NCI-H1105 (cell line): ENCODE results near the gene PCGF3.
"Not testable (repeated sequence)": the region's sequence is repeated elsewhere in the genome, so short reads cannot be mapped to it uniquely, and the experiment has no call there.

ENCODE experiments used
- DNase-seq: peaks from one replicate; lab custom pipeline; 2025; lab: John Stamatoyannopoulos, UW

Gene PCGF3

DNA sequence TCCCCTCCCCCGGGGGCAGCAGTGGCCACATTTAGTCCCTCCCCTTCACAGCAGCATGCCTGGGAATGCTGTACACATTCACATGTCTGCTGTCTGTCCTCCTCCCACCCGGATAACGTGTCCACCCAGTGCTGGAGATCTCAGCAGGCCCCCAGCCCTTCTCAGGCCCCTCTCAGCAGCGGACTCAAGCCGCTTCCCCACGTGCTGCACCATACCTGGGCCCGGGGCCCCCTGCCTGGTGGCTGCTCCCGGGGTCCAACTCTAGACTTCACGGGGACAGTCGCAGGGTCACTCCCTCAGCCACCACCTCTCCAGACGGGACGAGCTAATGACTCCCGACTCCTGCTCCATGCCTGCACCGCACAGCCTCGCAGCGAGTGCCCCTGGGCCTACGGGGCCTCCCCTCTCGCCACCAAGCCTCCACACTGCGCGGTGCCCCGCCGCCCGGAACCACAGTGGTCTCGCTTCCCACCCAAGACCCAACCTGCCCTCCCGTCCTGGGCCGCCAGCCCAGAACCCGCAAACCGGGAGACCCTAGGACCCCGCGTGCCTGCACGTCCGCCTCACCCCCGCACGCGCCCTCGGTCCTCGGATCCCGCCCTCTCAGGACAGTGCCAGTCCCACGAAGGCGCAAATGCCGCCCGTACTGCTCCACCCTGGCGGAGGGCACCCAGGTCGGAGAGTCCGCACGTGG, 1.3 kb upstream of the PCGF3 start:
- no peak for DNase-seq

DNA sequence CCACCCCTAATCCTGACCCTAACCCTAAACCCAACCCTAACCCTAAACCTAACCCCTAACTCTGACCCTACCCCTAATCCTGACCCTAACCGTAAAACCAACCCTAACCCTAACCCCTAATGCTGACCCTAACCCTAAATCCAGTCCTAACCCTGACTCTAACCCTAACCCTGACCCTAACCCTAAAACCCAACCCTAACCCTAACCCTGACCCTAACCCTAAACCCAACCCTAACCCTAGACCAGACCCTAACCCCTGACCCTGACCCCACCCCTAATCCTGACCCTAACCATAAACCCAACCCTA, 708 bp upstream of the PCGF3 start:
- no peak for DNase-seq

DNA sequence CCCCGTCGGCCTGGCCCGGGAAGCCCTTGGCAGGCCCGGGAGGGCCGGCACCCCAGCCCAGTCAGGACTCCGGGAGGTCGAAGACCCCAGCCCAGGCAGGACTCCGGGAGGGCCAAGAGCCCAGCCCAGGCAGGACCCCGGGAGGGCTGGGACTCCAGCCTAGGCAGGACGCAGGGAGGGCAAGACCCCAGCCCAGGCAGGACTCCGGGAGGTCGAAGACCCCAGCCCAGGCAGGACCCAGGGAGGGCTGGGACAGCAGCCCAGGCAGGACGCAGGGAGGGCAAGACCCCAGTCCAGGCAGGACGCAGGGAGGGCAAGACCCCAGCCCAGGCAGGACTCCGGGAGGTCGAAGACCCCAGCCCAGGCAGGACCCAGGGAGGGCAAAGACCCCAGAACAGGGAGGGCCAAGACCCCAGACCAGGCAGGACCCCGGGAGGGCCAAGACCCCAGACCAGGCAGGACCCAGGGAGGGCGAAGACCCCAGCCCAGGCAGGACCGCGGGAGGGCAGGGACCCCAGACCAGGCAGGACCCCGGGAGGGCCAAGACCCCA, 526 bp downstream of the PCGF3 start:
- DNase-seq = not testable (repeated sequence)

DNA sequence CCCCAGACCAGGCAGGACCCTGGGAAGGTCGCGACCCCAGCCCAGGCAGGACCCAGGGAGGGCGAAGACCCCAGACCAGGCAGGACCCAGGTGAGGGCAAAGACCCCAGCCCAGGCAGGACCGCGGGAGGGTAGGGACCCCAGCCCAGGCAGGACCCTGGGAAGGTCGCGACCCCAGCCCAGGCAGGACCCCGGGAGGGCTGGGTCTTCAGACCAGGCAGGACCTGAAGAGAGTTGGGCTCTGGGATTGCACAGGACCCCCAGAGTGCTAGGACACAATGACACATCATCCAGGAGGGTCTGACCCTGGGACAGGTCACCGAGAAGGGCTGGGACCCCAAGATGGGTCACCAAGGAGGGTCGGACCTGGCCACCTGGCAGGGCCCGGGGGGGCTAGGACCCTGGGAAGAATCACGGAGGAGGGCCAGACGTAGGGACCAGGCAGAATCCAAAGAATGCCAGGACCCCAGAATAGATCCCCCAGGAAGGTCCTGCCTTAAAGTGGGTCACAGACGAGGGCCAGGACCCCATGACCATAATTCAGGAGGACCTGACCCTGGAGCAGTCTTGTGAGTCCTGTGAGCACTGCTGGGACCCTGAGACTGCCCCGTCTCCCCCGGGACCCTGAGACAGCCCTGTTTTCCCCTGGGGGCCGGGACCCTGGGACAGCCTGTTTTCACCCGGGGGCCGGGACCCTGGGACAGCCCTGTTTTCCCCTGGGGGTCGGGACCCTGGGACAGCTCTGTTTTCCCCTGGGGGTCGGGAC, 1.4 kb downstream of the PCGF3 start:
- DNase-seq = no peak

DNA sequence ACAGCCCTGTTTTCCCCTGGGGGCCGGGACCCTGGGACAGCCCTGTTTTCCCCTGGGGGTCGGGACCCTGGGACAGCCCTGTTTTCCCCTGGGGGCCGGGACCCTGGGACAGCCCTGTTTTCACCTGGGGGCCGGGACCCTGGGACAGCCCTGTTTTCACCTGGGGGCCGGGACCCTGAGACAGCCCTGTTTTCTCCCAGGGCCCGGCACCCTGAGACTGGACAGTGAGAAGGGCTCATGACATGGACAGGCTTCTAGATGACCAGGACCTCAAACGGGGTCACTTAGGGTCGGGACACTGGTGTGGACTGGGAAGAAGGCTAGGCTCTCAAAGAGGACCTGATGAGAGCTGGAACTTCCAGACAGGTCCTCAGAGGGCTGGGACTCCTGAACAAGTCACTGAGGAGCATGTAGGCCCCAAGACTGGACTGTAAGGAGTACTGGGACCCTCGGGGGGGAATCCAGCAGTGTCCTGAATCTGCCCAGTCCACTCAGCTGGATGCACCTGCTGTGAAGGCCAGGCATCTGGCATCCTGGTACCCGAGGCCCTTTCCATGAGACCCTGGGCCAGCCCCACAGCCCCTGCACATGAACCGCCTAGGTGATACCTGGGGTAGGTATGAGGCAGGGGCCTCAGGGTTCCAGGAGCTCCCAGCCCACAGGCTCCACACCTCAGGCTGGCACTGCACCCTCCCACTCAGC, 2.4 kb downstream of the PCGF3 start:
- no peak for DNase-seq

DNA sequence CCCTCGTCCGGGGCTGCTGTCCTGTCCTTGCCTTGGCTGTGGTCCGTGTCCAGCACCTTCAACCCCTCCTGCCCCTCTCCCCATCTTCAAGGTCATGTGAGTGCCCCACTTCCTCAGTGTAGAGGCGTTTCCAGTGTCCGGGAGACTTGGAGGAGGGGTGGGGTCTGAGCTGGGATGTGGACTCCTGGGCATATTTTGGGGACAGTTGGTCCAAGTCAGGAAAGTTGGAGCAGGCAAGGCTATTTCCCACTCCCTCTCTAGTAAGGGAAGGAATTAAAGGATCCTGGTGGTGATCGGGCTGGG, 3.0 kb downstream of the PCGF3 start:
- DNase-seq = no peak

DNA sequence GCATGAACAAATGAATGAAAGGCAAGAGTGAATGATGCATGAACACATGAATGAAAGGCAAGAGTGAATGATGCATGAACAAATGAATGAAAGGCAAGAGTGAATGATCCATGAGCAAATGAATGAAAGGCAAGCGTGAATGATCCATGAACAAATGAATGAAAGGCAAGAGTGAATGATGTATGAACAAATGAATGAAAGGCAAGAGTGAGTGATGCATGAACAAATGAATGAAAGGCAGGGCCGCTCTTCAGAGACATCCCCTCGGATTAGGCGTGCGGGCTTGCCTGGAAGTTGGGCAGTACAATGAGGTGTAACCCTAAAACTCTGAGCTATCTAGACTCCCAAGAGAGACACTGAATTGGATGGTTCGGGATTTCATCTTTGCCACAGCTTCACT, 3.7 kb downstream of the PCGF3 start:
- no peak for DNase-seq

DNA sequence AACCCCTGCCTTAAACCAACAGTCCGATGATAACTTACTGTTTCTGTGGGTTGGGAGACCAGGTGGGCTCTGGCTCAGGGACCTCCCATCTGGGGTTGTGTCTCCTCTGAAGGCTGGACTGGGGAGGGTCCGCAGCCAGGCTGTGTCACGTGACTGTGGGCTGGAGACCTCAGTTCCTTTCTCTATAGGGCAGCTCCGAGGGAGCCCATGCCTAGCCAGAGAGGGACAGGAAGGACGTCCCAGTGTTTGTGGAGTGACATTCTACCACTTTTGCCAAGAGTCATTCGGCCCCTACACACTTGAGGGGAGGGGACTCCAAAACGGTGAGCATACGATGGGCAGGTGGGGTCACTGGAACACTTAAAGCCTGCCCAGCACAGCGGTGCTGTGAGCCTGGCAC, 4.5 kb downstream of the PCGF3 start:
- DNase-seq = no peak

DNA sequence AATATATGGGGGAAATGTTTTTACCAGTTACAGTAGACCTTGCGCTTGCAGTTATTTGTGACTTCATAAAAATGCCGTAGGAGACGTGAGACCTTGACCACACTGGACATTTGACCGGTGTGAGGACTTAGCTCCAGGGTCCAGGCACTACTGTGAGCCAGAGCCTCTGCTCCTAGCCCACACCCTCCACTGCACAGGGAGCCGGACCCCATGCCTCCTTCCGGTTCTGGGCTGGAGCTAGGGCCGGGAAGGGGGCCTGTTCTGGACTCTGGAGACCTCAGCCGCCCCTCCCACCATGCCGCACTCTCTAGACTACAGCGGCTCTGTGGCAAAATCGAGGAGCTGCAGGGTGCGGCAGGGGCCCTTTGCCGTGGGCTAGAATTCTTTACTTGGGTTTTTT, 5.3 kb downstream of the PCGF3 start:
- no peak for DNase-seq

DNA sequence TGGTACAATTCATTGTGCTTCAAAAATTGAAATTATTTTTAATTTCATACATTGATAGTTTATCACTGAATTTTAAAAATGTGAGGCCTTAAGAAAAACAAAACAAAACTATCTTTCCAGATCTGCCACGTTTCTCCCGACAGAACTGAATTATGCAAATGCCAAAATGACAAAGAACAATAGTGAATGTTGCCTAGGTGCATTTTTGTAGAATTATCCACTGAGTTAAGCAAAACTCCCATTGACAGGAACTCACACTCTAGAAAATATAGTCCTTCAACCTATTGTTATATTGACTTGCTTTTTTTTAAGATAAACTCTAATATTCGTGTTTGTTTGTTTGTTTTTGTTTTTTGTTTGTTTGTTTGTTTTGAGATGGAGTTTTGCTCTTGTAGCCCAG, 6.5 kb downstream of the PCGF3 start:
- no peak for DNase-seq

DNA sequence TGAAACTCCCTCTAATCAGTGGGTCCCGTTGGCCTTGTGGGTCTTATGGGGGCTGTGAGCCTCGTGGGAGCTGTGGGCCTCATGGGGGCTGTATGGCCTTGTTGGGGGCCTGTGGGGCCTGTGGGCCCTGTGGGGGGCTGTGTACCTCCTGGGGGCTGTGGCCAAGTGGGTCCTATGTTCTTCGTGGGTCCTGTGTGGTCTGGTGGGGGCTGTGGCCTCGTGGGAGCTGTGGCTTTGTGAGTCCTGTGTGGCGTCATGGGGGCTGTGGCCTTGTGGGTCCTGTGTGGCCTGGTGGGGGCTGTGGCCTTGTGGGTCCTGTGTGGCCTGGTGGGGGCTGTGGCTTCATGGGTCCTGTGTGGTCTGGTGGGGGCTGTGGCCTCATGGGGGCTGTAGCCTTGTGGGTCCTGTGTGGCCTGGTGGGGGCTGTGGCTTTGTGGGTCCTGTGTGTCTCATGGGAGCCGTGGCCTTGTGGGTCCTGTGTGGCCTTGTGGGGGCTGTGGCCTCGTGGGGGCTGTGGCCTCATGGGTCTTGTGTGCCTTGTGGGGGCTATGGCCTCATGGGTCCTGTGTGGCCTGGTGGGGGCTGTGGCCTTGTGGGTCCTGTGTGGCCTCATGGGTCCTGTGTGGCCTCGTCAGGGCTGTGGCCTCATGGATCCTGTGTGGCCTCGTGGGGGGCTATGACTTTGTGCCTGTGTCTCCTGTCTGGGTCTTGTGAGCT, 7.4 kb downstream of the PCGF3 start:
- DNase-seq = no peak

DNA sequence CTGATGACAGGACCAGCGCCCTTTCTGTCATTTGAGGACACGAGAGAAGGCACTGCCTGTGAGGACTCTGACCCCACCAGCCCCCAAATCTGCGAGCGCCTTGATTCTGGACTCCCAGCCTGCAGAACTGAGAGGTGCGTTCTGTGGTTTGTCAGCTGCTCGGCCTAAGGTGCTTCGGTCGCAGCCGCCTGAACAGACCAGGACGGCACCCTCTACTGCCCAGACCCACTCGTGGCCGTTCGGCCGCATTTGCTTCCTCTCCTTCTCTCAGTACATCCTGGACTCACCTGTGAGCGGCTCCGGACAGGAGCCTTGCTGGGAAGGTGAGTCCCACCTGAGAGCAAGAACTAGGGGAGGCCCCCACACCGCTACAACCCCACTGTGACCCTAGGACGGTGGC, 8.5 kb downstream of the PCGF3 start:
- DNase-seq = no peak

DNA sequence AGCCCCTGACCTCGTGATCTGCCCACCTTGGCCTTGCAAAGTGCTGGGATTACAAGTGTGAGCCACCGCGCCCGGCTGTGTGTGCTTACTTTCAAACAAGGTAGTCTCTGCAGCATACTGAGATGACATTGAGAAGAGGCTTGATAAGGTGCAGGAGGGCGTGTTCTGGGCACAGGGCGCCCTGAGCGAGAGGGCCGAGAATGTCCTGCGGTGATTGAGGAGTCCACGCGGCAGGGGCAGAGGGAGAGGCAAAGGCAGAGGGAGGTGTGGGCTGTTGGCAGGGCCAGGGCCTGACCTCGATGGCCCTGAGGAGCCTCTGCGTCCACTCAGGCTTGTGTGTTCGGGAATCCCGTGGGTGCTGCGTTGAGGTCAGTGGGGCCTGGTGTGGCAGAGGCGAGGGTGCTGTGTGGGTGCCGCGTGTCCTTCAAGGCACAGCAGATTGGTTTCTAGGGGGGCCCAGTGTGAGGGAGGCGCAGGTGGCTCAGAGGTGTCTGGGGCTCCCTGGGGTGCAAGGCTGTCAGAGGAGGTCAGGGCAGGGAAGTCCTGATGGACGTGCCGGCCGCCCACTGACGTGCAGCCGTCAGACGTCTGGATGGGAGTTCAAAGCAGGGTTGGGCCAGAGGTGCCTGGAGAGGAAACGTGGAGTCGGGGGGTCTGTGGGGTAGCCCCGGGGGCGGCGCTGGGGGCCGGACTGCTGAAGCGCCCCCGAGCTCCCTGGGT, 12.1 kb downstream of the PCGF3 start:
- DNase-seq = no peak

DNA sequence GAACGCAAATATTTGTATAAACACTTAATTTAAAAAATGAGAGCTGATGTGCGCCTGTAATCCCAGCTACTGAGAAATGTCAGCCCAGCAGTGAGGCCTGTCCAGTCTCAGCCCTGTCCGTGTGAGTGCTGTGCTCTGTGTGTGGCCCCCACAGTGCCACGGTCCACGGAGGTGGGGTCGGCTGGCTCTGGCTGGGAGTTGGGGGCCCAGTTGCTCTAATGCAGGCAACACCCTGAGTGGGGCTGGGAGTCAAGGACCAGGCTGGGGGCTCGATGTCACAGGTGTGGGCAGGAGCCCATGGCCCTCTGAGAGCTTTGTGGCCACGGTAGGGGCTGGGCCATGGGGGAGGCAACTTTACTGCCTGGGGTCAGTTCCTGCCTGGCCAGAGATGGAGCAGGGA, 12.8 kb downstream of the PCGF3 start:
- no peak for DNase-seq

DNA sequence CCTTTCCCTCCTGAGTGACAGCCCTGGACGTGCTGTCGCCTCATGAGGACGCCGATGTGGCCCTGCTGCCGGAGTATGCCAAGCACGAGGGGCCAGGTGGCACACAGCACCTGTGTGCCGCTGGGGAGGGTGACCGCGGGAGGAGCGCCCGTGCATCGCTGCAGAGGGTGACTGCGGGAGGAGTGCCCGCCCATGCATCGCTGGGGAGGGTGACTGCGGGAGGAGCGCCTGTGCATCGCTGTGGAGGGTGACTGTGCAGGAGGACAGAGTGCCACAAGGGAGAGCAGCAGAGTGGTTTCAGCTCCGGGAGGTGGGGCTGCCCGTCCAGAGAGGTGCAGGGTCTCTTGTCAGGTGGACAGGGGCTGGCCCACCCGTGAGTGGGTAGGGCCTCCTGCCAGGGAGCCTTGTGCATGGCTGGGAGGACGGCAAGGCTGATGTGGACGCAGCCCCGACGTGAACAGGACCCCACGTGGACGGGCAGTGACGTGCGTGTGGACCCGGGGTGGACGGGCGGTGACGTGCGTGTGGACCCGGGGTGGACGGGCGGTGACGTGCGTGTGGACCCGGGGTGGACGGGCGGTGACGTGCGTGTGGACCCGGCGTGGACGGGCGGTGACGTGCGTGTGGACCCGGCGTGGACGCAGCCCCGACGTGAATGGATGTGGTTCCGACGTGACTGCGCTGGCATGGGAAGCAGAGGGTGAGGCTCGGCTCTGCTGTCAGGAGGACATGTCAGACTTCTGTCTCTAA, 14.7 kb downstream of the PCGF3 start:
- no peak for DNase-seq

DNA sequence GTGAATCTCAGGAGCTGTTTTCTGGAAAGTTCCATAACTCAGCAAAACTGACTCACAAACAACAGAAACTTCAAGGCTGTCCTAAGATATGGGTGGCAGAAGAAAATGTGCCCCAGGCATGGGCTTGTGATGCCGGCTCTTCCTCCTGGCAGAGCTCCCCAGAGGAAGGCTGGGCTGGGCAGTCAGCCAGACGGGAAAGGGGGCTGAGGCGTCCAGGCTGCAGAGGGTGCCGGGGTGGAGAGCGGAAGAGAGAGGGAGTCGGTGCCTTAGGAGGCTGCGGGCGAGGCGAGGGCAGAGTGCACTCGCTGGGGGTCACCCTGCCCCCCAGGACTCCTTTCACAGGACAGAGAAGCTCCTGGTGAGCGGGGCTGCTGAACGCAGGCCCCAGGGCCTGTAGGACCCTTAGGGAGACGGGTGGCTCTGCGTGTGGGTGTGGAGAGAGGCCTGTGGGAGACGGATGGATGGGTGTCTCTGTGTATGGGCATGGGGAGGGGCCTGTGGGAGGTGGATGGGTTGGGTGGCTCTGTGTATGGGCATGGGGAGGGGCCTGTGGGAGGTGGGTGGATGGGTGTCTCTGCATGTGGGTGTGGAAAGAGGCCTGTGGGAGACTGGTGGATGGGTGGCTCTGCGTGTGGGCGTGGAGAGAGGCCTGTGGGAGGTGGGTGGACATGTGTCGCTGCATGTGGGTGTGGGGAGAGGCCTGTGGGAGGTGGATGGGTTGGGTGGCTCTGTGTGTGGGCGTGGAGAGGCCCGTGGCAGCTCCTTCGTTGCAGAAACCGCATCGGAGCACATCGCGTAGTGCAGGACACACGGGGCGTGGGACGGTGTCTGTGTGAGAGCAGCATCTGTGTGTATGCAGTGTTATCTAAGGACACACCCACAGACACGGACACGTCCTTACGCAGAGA, 15.9 kb downstream of the PCGF3 start:
- no peak for DNase-seq

DNA sequence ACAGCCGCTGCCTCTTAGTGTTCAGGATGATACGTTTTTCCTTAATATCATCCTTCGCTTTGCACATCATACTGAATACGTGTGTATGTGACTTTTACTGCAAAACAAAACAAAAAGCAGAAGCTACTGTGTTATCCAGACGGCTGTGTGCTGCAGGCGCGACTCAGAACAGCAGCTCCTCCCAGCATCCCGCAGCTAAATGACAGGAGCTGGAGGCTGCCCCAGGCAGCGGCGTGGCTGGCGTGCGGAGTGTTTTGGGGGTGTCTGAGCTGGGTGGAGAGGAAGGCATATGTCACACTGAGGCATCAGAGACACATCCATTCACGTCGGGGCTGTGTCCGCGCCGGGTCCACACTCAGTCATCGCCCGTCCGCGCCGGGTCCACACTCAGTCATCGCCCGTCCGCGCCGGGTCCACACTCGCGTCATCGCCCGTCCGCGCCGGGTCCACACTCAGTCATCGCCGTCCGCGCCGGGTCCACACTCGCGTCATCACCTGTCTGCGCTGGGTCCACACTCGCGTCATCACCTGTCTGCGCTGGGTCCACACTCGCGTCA, 16.6 kb downstream of the PCGF3 start:
- DNase-seq = no peak

DNA sequence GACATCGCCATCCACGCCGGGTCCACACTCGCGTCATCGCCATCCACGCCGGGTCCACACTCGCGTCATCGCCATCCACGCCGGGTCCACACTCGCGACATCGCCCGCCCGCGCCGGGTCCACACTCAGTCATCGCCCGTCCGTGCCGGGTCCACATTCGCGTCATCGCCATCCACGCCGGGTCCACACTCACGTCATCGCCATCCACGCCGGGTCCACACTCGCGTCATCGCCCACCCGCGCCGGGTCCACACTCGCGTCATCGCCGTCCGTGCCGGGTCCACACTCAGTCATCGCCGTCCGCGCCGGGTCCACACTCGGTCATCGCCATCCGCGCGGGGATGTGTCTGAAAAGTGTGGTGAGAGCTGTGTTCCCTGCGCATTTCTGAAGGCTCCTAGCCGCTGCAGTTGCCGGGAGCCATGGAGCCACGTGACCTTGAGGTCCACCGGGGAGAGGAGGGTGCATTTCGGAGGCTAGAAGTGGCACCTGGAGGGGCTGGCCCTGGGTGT, 17.3 kb downstream of the PCGF3 start:
- DNase-seq = no peak

DNA sequence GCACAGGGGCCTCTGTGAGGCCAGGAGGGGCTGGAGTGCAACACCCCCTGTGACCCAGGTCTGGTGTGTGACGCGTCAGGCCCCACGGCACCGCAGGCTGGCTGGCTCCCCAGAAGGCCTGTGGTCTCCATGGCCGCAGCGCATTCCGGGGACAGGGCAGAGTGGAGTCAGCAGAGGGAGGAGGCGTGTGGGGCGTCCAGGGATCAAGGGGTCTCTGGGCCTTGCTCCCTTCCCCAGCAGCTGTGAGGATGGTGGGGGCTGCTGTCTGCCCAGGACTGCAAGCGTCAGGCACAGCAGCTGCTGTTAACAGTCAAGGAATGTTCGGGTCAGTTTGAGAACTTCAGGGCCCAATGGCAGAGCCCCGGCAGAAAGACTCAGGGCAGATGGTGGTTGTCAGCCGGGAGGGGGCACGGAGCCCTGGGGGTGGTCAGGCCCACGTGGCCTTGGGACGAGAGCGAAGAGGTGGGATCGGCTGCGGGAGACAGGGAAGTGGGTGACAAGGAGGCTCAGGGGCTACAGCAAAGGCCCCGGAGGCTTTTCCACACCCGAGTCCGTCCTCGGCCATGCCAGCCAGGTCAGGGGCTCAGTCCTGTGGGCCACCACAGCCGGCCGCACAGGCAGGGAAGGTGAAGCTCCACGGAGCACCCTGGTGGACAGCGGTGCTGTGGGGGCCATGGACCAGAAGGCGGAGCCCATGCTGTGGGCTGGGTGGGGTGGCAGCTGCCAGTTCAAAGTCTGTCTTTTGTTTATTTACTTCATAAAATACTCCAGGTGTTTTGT, 18.3 kb downstream of the PCGF3 start:
- DNase-seq = no peak
